T-helper 1 cell treated with Interleukin-12 subunit alpha and Interleukin-12 subunit beta and Interleukin-4 antibody, amounts not matched to agents 30 ng/mL and 1 ng/mL, for 36 hours (primary cell): ENCODE data around the gene MLKL. TPM values are rescaled to one million over a fixed set of nuclear protein-coding genes. Genes with fewer than 3 reads are reported as not detected.
"Not testable (repeated sequence)": the region's sequence is repeated elsewhere in the genome, so short reads cannot be mapped to it uniquely, and the experiment has no call there.

Experiments used
- intact Hi-C: fragments of 100-400 bp; cut with micrococcal nuclease; formaldehyde crosslinking; loops from one replicate; pipeline ENCODE4 v1.15.1; 2024
- total RNA-seq: library from RNA; stranded (reverse); gene quantifications from 2 replicates; pipeline ENCODE4 v1.2.3, GENCODE V29; 2022

The MLKL gene
- total RNA-seq, 1 donor from 2014 or later = 34.9 TPM

- intact Hi-C loops = loop anchor here (1.0 to 5.0 kb wide), 9 partner anchors 17 to 693 kb away; partner anchors contain the start of genes FA2H and WDR59
Measured at GRCh38 chr16:74709441-74709877, 8.8 kb upstream of the MLKL start.

GRCh38 chr16:74700116-74700437, 585 bp downstream of the MLKL start:
- intact Hi-C loops = loop anchor here (2.0 to 5.0 kb wide), 5 partner anchors 33 to 765 kb away; partner anchors contain the start of genes GLG1, RFWD3 and TMEM170A

- intact Hi-C loops = loop anchor here (2.0 to 10.0 kb wide), 7 partner anchors 33 to 945 kb away; partner anchors contain the start of genes GABARAPL2, GLG1, KARS1 and RFWD3
Measured at GRCh38 chr16:74699666-74700065, 996 bp downstream of the MLKL start.

- intact Hi-C loops = loop anchor here (5.0 to 10.0 kb wide), 2 partner anchors 869 to 947 kb away; partner anchors contain the start of genes GABARAPL2, KARS1 and TERF2IP
Measured at GRCh38 chr16:74698222-74698621, 2.4 kb downstream of the MLKL start.

- intact Hi-C loops = loop anchor here (1.0 to 10.0 kb wide), 4 partner anchors 28 to 949 kb away; partner anchors contain the start of genes GABARAPL2, KARS1, TERF2IP and ZFP1
Measured at GRCh38 chr16:74695450-74696422, 4.9 kb downstream of the MLKL start.

DNA sequence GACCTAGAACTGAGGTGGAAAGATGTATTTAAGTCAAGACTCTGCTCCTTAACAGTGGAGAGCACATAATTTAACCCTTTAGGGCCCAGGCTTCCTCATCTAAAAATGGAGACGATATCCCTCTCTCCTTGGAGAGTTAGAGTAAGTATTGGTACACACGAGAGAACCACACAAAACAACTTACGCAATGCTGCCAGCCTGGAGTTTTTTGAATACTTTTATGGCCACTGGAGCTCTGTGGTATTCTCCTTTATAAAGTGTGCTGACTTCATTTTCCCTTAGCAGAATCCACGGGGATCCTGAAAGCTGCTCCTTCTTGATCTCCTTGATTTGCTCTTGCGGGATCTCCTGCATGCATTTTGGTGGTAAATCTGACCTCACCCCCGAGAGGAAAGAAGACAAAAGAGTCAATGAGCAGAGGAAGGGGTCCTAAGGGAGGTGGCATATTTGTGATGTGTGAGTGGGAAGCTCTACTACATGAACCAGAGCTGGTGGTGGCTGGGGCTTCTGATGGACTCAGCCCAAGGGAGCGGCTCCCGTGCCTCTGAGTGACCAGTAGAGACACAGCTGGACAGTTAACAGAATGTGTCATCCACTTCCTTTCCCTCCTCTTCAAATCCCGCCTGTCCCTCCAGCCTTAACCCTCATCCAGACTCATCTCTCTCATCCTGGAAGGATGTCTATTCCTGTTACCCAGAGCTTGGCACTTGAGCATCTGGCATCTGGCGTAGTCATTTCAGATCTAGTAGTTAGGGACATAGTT, 9.4 kb downstream of the MLKL start:
- intact Hi-C loops = loop anchor here (10.0 kb wide), 1 partner anchor 954 kb away; the partner anchor contains the start of genes KARS1 and TERF2IP

DNA sequence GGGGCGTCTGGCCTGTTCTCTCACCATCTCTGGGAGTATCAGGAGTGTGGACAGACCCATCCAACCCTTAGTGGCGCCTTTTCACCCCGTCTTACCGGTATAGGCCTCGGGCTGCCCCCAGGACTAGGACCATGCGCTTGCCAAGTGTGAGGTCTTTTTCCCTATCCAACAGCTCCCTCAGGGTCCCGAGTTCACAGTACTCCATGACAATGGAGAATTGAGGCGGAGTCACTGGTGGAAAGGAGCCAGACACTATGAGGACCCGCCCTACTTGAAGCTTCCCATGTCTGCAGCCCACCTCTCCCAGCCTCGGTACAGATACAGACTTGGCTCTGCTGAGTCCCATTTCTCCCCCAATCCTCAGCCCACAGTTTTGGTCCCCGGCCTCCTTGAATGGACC, 18.1 kb downstream of the MLKL start:
- intact Hi-C loops = no loop called here

DNA sequence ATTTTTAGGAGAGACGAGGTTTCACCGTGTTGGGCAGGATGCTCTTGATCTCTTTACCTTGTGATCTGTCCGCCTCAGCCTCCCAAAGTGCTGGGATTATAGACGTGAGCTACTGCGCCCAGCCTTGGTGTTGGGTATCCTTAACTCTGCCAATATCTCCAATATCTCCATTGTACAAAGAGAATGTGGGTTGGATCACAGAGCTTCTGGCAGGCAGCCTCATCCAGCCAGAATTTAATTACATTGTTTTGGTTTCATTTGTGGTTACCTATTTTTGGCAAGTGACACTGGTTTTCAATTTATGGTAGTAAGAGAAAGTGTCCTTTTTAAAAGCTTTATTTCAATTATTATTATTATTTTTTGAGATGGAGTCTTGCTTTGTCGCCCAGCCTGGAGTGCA, 20.0 kb downstream of the MLKL start:
- intact Hi-C loops = no loop called here

- intact Hi-C loops = no loop called here
Measured at GRCh38 chr16:74679983-74680382, 20.7 kb downstream of the MLKL start.

DNA sequence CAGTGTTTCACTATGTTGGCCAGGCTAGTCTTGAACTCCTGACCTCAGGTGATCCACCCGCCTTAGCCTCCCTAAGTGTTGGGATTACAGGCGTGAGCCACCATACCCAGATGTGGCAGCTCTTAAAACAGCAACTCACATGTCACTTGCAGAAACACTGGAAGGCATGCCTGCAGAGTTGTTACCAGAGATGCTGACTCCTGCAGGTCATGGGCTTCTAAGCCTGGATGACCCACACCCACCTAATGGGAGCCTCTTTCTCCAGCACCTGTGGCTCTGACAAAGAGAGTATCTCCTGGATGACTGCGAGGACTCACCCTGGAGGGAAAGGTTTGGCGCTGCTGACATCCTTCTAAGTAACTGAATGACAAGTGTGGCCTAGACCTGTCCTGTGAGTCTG, 22.8 kb downstream of the MLKL start:
- intact Hi-C loops = no loop called here

- intact Hi-C loops = no loop called here
Measured at GRCh38 chr16:74673876-74674275, 26.8 kb downstream of the MLKL start.

GRCh38 chr16:74668877-74669276, 31.8 kb downstream of the MLKL start:
- intact Hi-C loops = not testable (repeated sequence)

DNA sequence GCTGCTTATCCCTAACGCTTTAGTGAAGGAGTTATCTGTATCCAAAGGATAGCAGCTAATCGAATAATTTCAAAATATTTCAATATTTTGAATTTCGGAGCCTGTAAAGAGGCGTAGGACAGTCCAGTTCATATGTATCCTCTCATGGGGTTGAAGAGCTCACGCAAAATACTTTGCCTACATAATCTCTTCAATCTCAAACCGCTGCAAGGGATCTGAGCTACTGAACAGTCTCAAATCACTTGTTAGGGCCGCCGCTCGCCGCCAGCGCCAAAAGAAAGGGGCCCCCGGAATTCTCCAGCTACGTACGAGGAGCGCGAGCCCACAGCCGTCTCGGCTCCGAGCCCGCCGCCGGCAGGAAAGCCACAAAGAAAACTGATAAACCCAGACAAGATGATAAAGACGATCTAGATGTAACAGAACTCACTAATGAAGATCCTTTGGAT, 33.4 kb downstream of the MLKL start:
- intact Hi-C loops = loop anchor here (1.0 to 2.0 kb wide), 10 partner anchors 29 to 981 kb away; partner anchors contain the start of genes ADAT1, CFDP1, GABARAPL2 and MLKL

GRCh38 chr16:74666425-74667254, 34.0 kb downstream of the MLKL start, which contains the start of gene RFWD3:
Gene RFWD3, minus strand, starts transcription at chr16:74666877. Its CDS starts 5,428 bp downstream, at chr16:74661449.
- intact Hi-C loops = loop anchor here (1.0 to 2.0 kb wide), 12 partner anchors 30 to 982 kb away; partner anchors contain the start of genes ADAT1, CFDP1, GABARAPL2 and GLG1

- intact Hi-C loops = loop anchor here (1.0 to 2.0 kb wide), 6 partner anchors 35 to 957 kb away; partner anchors contain the start of genes ADAT1, GLG1, MLKL and TMEM231
Measured at GRCh38 chr16:74666010-74666421, 34.6 kb downstream of the MLKL start.

DNA sequence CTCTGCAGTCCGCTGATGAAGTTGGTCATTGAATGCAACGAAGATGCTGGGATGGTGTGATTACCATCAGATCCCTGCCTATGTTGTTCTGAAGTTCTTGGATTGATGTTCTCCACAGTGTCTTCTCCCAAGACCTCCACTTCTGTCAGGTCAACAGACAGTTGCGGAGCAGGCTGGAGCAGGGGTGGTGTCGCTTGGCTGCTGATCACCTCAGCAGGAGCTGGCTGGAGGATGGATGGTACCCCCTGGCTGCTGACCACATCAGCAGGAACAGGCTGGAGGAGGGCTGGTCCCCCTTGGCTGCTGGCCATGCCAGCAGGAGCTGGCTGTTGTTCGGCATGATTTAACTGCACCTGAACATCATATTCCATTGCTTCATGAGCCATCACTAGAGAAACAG, 39.6 kb downstream of the MLKL start:
- intact Hi-C loops = no loop called here

GRCh38 chr16:74660383-74660782, 40.3 kb downstream of the MLKL start:
- intact Hi-C loops = no loop called here

DNA sequence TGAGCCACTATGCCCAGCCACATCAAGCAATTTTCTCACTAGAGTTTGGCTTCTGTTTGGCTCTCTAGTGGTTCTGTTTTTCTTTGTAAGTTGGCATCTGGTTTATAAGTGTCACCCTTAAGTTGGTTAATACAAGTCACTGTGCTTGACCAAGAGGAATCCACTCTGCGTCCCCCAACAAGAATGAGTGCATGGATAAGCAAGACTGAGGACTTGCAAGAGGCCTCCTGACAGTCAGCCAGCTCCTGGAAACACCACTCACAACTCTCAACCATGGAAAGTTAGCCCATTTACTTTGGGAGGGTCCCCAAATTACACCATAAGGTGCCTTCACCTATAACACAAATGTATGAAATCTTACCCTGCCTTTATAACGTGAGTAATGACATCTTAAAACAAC, 41.6 kb downstream of the MLKL start:
- intact Hi-C loops = no loop called here

DNA sequence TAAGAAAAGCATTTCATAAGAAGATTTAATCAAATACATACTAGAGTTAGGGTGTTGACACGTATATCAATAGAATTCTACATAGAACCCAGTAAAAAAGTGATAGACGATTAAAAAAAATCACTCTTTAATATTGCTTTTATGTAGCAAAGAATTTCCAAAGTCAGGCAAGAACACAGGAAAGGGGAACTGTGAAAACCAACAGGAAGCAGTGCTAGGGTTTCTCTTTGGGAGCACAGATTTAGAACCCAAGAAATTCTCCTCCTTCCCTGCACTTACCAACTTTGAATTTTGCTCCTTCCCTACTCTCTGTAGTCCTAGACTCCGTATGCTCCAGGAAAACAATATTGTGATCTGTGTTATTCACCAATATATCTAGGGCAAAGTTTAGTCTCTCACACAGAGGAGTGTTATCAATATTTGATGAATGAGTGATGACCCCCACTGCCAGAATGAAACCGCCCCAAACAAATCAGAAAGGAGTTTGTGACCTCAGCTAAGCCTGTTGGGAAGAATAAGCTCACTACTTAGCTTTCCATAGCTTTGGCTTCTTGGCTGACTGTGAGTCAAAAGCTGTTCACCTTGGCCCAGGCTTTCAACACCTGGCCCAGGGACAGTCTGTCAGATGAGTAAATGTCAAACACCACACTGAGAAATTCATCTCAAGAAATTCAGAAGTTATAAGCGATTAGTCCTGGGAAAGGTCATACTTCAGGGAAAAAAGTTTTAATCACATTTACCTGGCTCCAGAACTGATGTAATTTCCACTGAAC, 42.6 kb downstream of the MLKL start:
- intact Hi-C loops = no loop called here
